Astrocyte of the cerebellum (primary cell): ENCODE results near the gene AKR1C1.
"Not testable (repeated sequence)": the region's sequence is repeated elsewhere in the genome, so short reads cannot be mapped to it uniquely, and the experiment has no call there.

Experiments used
- DNase-seq: peaks from one replicate; pipeline ENCODE4 v3.0.0-alpha.2; 2011; ENCODE audit warnings: low read depth
- H3K4me3 ChIP-seq: 2 replicates; pipeline ENCODE4 v1.5.1; 2011; ENCODE audit warnings: mild to moderate bottlenecking, low read depth, low read length, moderate library complexity
- in situ Hi-C: cut with HindIII; loops from 2 replicates; pipeline ENCODE4 v1.10.0; 2017; ENCODE audit warnings: low sequenced_read_pairs
- TF ChIP-seq, protein P1 (sequence below): IDR thresholded peaks from 2 replicates; pipeline ENCODE4 v1.5.1; 2012; ENCODE audit warnings: low read length, low read depth, moderate library complexity, mild to moderate bottlenecking; ENCODE audit errors: missing control alignments

Gene AKR1C1

DNA sequence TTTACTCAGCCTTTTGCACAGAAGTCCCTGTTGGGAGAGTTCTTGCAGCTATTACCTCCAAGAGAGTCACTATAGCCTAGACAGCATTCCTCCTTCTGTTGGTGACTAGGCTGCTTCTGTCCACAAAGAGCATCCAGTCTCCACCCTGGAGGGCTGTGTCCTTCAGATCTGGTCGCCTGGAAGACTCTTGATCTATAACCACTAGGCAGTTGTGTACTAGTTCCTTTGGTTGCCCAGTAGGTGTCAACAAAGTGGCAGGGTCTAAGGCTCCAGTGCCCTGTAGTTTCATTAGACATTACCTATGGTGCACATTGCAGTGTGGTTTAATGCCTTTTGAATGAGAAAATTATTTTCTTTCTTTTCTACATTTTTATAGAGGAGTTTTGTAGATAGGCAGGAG lies 51.7 kb downstream of the AKR1C1 start:
- no peak for DNase-seq
- no peak overlapping the region for H3K4me3 ChIP-seq
- TF ChIP-seq, protein P1, sequence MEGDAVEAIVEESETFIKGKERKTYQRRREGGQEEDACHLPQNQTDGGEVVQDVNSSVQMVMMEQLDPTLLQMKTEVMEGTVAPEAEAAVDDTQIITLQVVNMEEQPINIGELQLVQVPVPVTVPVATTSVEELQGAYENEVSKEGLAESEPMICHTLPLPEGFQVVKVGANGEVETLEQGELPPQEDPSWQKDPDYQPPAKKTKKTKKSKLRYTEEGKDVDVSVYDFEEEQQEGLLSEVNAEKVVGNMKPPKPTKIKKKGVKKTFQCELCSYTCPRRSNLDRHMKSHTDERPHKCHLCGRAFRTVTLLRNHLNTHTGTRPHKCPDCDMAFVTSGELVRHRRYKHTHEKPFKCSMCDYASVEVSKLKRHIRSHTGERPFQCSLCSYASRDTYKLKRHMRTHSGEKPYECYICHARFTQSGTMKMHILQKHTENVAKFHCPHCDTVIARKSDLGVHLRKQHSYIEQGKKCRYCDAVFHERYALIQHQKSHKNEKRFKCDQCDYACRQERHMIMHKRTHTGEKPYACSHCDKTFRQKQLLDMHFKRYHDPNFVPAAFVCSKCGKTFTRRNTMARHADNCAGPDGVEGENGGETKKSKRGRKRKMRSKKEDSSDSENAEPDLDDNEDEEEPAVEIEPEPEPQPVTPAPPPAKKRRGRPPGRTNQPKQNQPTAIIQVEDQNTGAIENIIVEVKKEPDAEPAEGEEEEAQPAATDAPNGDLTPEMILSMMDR = no peak
- in situ Hi-C loops = no loop called here

DNA sequence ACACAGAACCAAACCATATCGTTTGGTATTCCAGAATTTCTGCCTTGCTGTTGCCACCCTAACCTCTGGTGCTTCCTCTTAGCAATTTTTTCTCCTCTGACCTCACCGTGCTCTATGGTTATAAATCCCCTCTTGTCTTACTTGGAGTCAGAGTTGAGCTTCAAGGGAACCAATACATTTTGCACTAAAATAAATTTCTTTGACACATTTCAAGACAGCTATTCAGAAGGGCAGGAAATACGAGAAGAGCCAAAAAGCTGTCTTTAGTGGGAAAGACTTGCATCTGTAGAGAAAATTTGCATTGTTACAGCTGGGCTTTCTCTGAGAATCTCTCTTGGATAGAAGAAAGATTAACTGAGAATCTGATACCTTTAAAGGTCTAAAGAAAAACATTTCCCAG lies 54.9 kb downstream of the AKR1C1 start:
- in situ Hi-C loops = no loop called here
- TF ChIP-seq, protein P1 = no peak

DNA sequence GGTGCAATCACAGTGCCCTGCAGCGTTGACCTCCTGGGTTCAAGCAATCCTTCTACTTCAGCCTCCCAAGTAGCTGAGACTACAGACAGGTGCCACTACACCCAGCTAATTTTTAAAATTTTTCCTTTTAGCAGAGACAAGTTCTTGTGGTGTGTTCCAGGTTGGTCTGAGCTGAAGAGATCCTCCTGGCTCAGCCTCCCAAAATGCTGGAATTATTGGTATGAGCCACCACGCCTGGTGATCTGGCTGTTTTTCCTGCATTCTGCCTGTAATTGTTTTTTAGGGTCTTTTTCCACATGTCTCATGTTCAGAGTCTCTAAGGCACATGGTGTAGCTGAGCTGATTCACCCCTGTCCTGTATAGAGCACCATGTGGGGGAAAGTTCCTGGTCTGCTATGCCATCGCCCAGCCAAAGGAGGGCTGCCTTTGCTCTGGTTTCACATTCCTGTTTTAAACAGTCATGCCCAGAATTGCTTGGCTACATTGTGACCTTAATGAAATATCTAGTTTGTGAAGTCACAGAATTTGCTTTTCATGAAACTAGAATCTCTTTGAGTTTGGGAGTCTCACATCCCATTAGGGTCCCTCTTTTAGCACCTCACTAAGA lies 55.6 kb downstream of the AKR1C1 start:
- DNase-seq, in situ Hi-C loops, H3K4me3 ChIP-seq: not testable (repeated sequence)
- TF ChIP-seq, protein P1 = peak; percentile 14

More for the DNA sequence above, 54.9 kb downstream of the AKR1C1 start:
- no peak for DNase-seq
- H3K4me3 ChIP-seq = no peak overlapping the region

- H3K4me3 ChIP-seq, in situ Hi-C loops, DNase-seq: not testable (repeated sequence)
These were observed 56.8 kb downstream of the AKR1C1 start for GRCh38 chr10:5019770-5020612.

GRCh38 chr10:5021624-5022290 lies 58.5 kb downstream of the AKR1C1 start:
- DNase-seq, in situ Hi-C loops, H3K4me3 ChIP-seq: not testable (repeated sequence)

- in situ Hi-C loops = no loop called here
- DNase-seq = no peak
- TF ChIP-seq, protein P1 = no peak
- no peak overlapping the region for H3K4me3 ChIP-seq
These were observed 60.1 kb downstream of the AKR1C1 start for GRCh38 chr10:5023177-5023805.

- in situ Hi-C loops, DNase-seq, H3K4me3 ChIP-seq: not testable (repeated sequence)
These were observed 62.3 kb downstream of the AKR1C1 start for GRCh38 chr10:5025461-5025881.

GRCh38 chr10:5030989-5031388 lies 67.8 kb downstream of the AKR1C1 start:
- DNase-seq = no peak
- no peak overlapping the region for H3K4me3 ChIP-seq
- TF ChIP-seq, protein P1 = no peak
- in situ Hi-C loops = no loop called here

DNA sequence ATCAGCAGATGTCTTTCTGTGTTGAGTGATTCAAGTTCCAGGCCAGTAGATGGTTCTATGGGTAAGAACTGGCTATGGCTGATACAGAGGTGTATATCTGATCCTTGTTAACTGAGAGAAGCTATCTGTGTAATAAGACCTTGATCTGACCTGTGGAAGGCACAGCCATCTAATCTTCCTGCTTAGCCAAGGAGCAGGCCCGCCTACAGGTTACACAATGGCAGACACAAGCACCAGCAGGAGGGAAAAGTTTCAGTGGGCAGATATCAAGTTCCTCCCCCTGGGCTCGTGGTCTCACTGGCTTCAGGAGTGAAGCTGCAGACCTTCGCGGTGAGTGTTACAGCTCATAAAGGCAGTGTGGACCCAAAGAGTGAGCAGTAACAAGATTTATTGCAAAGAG lies 68.4 kb downstream of the AKR1C1 start:
- H3K4me3 ChIP-seq, in situ Hi-C loops, DNase-seq: not testable (repeated sequence)

- H3K4me3 ChIP-seq, DNase-seq, in situ Hi-C loops: not testable (repeated sequence)
These were observed 69.2 kb downstream of the AKR1C1 start for GRCh38 chr10:5032444-5032843.
